Measurements from ENCODE around the gene FAM241B. TPM values are rescaled to one million over a fixed set of nuclear protein-coding genes. Genes with fewer than 3 reads are reported as not detected.

The FAM241B gene
- total RNA-seq, 1 donor from 2014 or later: 50.1 TPM

DNA sequence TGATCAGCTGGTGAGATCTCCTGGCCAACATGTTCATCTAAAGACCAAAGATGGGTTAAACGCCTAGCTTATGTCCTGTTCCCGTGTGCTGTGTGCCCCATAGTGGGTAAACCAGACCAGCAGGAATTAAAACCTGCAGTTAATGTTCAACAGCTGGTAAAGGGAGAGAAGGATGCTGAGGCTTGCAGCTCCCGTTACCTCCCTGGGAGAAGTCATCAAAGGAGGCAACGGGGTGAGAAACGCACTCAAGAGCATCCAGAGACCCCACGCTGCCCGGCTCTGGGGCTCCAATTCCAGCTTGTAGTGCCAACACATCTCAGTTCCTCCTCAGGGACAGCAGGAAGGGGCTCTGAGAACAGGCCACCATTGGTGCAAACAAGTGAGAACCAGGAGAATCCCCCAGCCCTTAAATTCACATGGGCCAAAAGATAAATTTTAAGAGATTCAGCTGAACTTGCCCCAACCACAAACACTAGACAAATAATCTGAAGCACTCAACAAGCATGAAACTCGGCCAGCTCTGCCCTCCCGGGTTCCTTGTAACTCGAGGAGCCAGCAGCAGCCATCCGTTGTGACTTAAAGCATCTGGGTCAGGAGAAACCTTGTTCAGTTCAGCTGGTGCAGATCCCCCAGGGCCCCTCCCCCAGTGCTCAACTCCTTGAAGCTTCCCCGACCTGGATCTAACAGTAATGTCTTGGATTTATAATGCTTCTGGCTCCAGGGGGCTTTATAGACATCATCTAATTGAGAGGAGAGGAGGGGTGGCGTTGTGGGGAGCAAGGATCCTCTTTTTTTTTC lies 29.4 kb downstream of the FAM241B start:
- Mint-ChIP-seq H3K9me3 (ENCODE audit: unreplicated experiment) (peaks cover 8% of the 10 kb centered on the region), H3K4me3 (ENCODE audit: unreplicated experiment) (no peak overlapping the region), H3K27ac (ENCODE audit: unreplicated experiment) (no peak overlapping the region), H3K27me3 (ENCODE audit: unreplicated experiment) (peaks cover 4% of the 10 kb centered on the region), H3K4me1 (ENCODE audit: low read depth, unreplicated experiment) (peaks cover 33% of the 10 kb centered on the region), H3K36me3 (ENCODE audit: unreplicated experiment) (no peaks in the 10 kb centered on the region)
- TF ChIP-seq CTCF (IDR thresholded peaks at IDR 0.05; ENCODE audit: partially characterized antibody, unreplicated experiment): no peak
- DNase-seq: no peak

- DNase-seq: no peak
- Mint-ChIP-seq H3K4me1 (ENCODE audit: low read depth, unreplicated experiment) (peaks cover 32% of the 10 kb centered on the region), H3K4me3 (ENCODE audit: unreplicated experiment) (no peak overlapping the region), H3K9me3 (ENCODE audit: unreplicated experiment) (peaks cover 9% of the 10 kb centered on the region), H3K27me3 (ENCODE audit: unreplicated experiment) (peaks cover 1% of the 10 kb centered on the region), H3K27ac (ENCODE audit: unreplicated experiment) (peak overlapping the region; percentile 74), H3K36me3 (ENCODE audit: unreplicated experiment) (no peaks in the 10 kb centered on the region)
- TF ChIP-seq CTCF (IDR thresholded peaks at IDR 0.05; ENCODE audit: partially characterized antibody, unreplicated experiment): no peak
Observed at GRCh38 chr10:69660296-69660695, 30.2 kb downstream of the FAM241B start.

GRCh38 chr10:69661414-69662172 lies 31.5 kb downstream of the FAM241B start:
- no peaks in the 10 kb centered on the region for H3K36me3 Mint-ChIP-seq (ENCODE audit: unreplicated experiment)
- no peak for TF ChIP-seq CTCF (IDR thresholded peaks at IDR 0.05; ENCODE audit: partially characterized antibody, unreplicated experiment)
- H3K9me3 Mint-ChIP-seq (ENCODE audit: unreplicated experiment): peaks cover 9% of the 10 kb centered on the region
- no peak overlapping the region for H3K27ac Mint-ChIP-seq (ENCODE audit: unreplicated experiment)
- no peak overlapping the region for H3K4me3 Mint-ChIP-seq (ENCODE audit: unreplicated experiment)
- peaks cover 35% of the 10 kb centered on the region for H3K4me1 Mint-ChIP-seq (ENCODE audit: low read depth, unreplicated experiment)
- no peak for DNase-seq
- peaks cover 1% of the 10 kb centered on the region for H3K27me3 Mint-ChIP-seq (ENCODE audit: unreplicated experiment)

DNA sequence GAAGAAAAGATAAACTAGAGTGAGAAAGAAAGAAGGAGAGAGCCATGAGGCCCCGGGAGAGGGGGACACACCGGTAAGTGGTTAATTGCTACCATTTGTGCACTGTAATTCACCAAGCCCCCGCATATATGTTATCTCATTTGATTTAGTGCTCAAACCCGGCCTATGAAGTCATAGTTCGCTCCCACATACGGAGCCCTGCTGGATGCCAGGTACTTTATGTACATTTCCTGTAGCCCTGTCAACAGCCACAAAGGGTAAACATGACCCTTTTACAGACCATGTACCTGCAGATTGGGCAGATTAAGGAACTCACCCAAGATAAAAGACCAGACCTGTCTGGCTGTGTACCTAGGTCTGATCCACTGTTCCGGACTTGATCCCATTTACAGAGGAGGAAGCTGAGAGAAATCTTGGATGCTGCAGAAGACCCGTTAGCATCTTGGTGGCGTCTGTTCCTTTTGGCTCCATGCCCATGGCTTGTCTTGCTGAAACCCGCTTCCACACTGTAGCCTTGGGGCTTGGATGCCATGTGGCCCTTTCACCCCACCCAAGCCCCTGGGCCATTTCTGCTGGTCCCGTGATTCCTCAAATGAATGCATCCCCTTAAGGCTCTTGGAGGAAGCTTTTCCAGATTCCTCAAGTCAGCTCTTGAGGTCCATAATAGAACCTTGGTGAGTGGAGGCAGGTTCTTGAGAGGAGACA lies 32.3 kb downstream of the FAM241B start:
- Mint-ChIP-seq H3K4me3 (ENCODE audit: unreplicated experiment) (no peak overlapping the region), H3K27me3 (ENCODE audit: unreplicated experiment) (peaks cover 1% of the 10 kb centered on the region), H3K9me3 (ENCODE audit: unreplicated experiment) (peaks cover 14% of the 10 kb centered on the region), H3K4me1 (ENCODE audit: low read depth, unreplicated experiment) (peaks cover 40% of the 10 kb centered on the region), H3K36me3 (ENCODE audit: unreplicated experiment) (no peaks in the 10 kb centered on the region), H3K27ac (ENCODE audit: unreplicated experiment) (no peak overlapping the region)
- no peak for DNase-seq
- no peak for TF ChIP-seq CTCF (IDR thresholded peaks at IDR 0.05; ENCODE audit: partially characterized antibody, unreplicated experiment)
